Transverse colon (tissue), 4 donors: ENCODE data around the gene OPN1LW. TPM values are rescaled to one million over a fixed set of nuclear protein-coding genes. Genes with fewer than 3 reads are reported as not detected.

Source experiments
- DNase-seq: peaks from one replicate; pipeline ENCODE4 v3.0.0-alpha.2; 2019
- H3K27ac ChIP-seq, 4 donors: fragments of 200-600 bp; sonication (generic); 2 replicates each; pipeline ENCODE4 v1.5.1; 2016 to 2018; ENCODE audit warnings: inconsistent platforms in 4 of 4
- H3K27me3 ChIP-seq: fragments of 200-600 bp; sonication (generic); 2 replicates; pipeline ENCODE4 v1.5.1; 2017; ENCODE audit warnings: inconsistent platforms
- H3K36me3 ChIP-seq, 4 donors: fragments of 200-600 bp; sonication (generic); 2 replicates each; pipeline ENCODE4 v1.5.1; 2017 to 2019; ENCODE audit warnings: inconsistent platforms in 4 of 4
- H3K4me1 ChIP-seq, 4 donors: fragments of 200-600 bp; sonication (generic); 2 replicates each; pipeline ENCODE4 v1.5.1; 2017 to 2020; ENCODE audit warnings: inconsistent platforms in 4 of 4
- H3K4me3 ChIP-seq, 4 donors: fragments of 200-600 bp; sonication (generic); 1 replicate in 1 of 4; 2 replicates in 3 of 4; pipeline versions ENCODE4 v1.5.1 to v1.6.1; 2017 to 2019; ENCODE audit warnings: inconsistent platforms in 4 of 4
- H3K9me3 ChIP-seq, 2 donors: fragments of 200-600 bp; sonication (generic); 2 replicates each; pipeline ENCODE4 v1.5.1; 2017 to 2019; ENCODE audit warnings: inconsistent platforms in 2 of 2
- CTCF ChIP-seq, 5 experiments: fragments of 200-600 bp in 3 of 5; fragments of 450-650 bp in 2 of 5; sonication (generic) in 3 of 5; IDR thresholded peaks; 1 replicate in 2 of 5; 2 replicates in 3 of 5; pipeline ENCODE4 v1.5.1; 2016 to 2017; ENCODE audit warnings: antibody characterized with exemption in 5 of 5, inconsistent platforms in 3 of 5, mild to moderate bottlenecking in 2 of 5, moderate library complexity in 1 of 5
- EP300 ChIP-seq: sonication (generic); formaldehyde crosslinking; IDR thresholded peaks from one replicate; pipeline ENCODE4 v1.6.1; 2017; ENCODE audit warnings: antibody characterized with exemption, low read depth
- POLR2A ChIP-seq: fragments of 450-650 bp; IDR thresholded peaks from one replicate; pipeline ENCODE4 v1.6.1; 2016; ENCODE audit warnings: antibody characterized with exemption, mild to moderate bottlenecking, moderate library complexity
- POLR2AphosphoS5 ChIP-seq, 3 donors: sonication (generic); formaldehyde crosslinking; IDR thresholded peaks; one replicate each; pipeline ENCODE4 v1.6.1; 2016; ENCODE audit warnings: antibody characterized with exemption in 3 of 3
- WGBS, 2 donors: methylation state at CpG; one replicate each; pipeline ENCODE4 v1.1.5; 2018; ENCODE audit warnings: low coverage in 1 of 2; 5-methylcytosine and 5-hydroxymethylcytosine counted together
- in situ Hi-C, 4 donors: fragments of 200-750 bp; cut with MboI; loops; one replicate each; pipeline versions ENCODE4 v1.15.0 to v1.15.1; 2017; ENCODE audit warnings: low sequenced_read_pairs in 3 of 4, low pct_ligation_motif_present in 1 of 4, low pct_unique_long_range_greater_than_20kb in 1 of 4
- intact Hi-C: fragments of 100-400 bp; cut with DNase I; formaldehyde crosslinking; loops from one replicate; pipeline ENCODE4 v1.15.1; 2023; ENCODE audit warnings: low total_unique reads
- total RNA-seq, 4 donors: library from RNA; depleted of rRNA; stranded (reverse); fragments of >200 nt; gene quantifications; one replicate each; pipeline ENCODE4 v1.1.0, GENCODE V29; 2016

Gene OPN1LW
- total RNA-seq, 4 donors from 2014 or later = not detected

DNA sequence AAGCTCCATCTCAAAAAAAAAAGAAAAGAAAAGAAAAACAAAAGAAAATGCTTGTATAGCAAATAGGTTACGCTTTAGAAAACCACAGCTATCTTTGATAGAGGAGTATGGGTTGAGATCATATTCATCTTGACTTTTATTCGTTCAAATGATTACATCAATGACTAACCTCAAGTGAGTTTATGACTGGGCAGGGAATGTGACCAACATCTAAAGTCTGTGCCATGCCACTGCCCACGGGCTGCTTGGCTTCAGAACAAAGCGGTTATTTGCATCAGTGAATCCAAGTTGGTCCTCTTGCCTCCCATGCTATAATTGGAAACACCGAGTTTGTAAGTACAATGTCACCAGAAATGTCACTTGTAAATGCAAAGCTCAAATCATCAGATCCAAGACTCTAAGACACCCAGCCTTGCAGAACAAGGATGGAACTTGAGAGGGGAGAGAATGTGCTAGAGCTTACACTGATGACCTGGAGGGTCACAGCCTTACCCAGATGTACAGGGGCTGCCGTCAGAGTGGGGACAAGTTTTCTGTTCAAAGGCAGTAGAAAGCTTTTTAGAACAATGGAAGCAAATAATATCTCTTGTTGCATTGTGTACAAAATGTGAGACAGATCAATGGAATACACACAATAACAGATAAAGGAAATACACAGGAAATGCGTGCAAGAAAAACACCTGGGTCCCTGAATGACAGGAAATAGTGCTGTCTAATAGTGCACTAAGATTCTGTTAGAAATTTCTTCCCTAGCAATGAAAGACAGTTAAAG lies 8.4 kb upstream of the OPN1LW start:
- Histone ChIP-seq H3K4me3 (no peak overlapping the region), H3K27ac (no peak overlapping the region), H3K4me1 (no peaks in the 10 kb centered on the region), H3K27me3 (no peaks in the 10 kb centered on the region), H3K9me3 (no peaks in the 10 kb centered on the region), H3K36me3 (no peaks in the 10 kb centered on the region)
- DNase-seq = no peak
- in situ Hi-C loops (no loop called here), intact Hi-C loops (no loop called here)
- 72 to 80% methylated on average over 2 to 7 of the region's 7 CpGs for WGBS, 2 donors
- TF ChIP-seq POLR2AphosphoS5 (IDR thresholded peaks at IDR 0.05) (no peak), CTCF (IDR thresholded peaks at IDR 0.05) (no peak), POLR2A (no peak), EP300 (no peak)

GRCh38 chrX:154136627-154137161 lies 7.3 kb upstream of the OPN1LW start:
- peak; percentile 60 to 75 (median 64) for TF ChIP-seq CTCF (IDR thresholded peaks at IDR 0.05)
- no peak for TF ChIP-seq POLR2A
- no peaks in the 10 kb centered on the region for H3K36me3 ChIP-seq
- in situ Hi-C loops (no loop called here), intact Hi-C loops (no loop called here)
- H3K4me3 ChIP-seq = peak overlapping the region in 3 of 4 donors; percentile 16 to 48 (median 28)
- 46% methylated on average over 35 of the region's 44 CpGs; no CpG with 5 or more reads in 1 of the 2 donors for WGBS, 2 donors
- H3K4me1 ChIP-seq = no peaks in the 10 kb centered on the region
- H3K27me3 ChIP-seq = no peaks in the 10 kb centered on the region
- no peaks in the 10 kb centered on the region for H3K9me3 ChIP-seq
- H3K27ac ChIP-seq = peak overlapping the region in 3 of 4 donors; percentile 13 to 36 (median 23)
- DNase-seq = peak; percentile 74

DNA sequence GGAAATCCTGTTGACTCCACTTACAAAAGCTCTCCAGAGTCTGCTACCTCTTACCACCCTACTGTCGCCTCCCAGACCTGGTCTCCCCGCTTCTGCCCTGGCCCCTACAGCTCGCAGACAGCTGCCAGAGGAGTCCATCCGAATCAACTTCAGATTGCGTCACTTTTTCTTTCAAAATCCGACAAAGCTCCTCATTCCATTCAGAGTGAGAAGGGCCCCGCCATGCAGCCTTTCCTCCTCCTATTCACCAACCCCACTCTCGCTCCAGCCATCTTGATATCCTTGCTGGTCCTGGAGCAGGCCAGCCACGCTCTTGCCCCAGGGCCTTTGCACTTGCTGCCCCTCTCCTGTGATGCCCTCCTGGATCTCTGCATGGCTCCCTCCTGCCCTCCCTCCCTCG lies 5.2 kb upstream of the OPN1LW start:
- WGBS, 2 donors = 91 to 100% methylated on average over 4 to 10 of the region's 10 CpGs
- Histone ChIP-seq H3K27me3 (no peaks in the 10 kb centered on the region), H3K4me3 (no peak overlapping the region), H3K27ac (no peak overlapping the region), H3K9me3 (no peaks in the 10 kb centered on the region), H3K36me3 (no peaks in the 10 kb centered on the region), H3K4me1 (no peaks in the 10 kb centered on the region)
- in situ Hi-C loops = no loop called here
- intact Hi-C loops = no loop called here
- TF ChIP-seq POLR2AphosphoS5 (IDR thresholded peaks at IDR 0.05) (no peak), CTCF (IDR thresholded peaks at IDR 0.05) (no peak), EP300 (no peak), POLR2A (no peak)
- no peak for DNase-seq

DNA sequence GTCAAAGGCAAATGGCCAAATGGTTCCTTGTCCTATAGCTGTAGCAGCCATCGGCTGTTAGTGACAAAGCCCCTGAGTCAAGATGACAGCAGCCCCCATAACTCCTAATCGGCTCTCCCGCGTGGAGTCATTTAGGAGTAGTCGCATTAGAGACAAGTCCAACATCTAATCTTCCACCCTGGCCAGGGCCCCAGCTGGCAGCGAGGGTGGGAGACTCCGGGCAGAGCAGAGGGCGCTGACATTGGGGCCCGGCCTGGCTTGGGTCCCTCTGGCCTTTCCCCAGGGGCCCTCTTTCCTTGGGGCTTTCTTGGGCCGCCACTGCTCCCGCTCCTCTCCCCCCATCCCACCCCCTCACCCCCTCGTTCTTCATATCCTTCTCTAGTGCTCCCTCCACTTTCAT lies 3.8 kb upstream of the OPN1LW start:
- Histone ChIP-seq H3K27me3 (no peaks in the 10 kb centered on the region), H3K9me3 (no peaks in the 10 kb centered on the region), H3K4me3 (no peak overlapping the region), H3K27ac (no peak overlapping the region), H3K4me1 (no peaks in the 10 kb centered on the region), H3K36me3 (no peaks in the 10 kb centered on the region)
- in situ Hi-C loops (no loop called here), intact Hi-C loops (no loop called here)
- no peak for TF ChIP-seq POLR2A
- no peak for TF ChIP-seq POLR2AphosphoS5 (IDR thresholded peaks at IDR 0.05)
- no peak for DNase-seq
- 92% methylated on average over 12 of the region's 12 CpGs; no CpG with 5 or more reads in 1 of the 2 donors for WGBS, 2 donors
